Ishikawa (cell line): ENCODE data around the gene CDK12.

Source experiments
- CEBPB ChIP-seq: IDR thresholded peaks from 2 replicates; pipeline ENCODE4 v1.6.1; 2012
- CREB1 ChIP-seq: IDR thresholded peaks from 2 replicates; pipeline ENCODE4 v1.6.1; 2012; ENCODE audit warnings: low read depth
- EGR1 ChIP-seq: IDR thresholded peaks from 2 replicates; pipeline ENCODE4 v1.6.1; 2012
- EP300 ChIP-seq: IDR thresholded peaks from 2 replicates; pipeline ENCODE4 v1.6.1; 2012; ENCODE audit warnings: borderline replicate concordance
- FOXM1 ChIP-seq: IDR thresholded peaks from 2 replicates; pipeline ENCODE4 v1.6.1; 2012; ENCODE audit warnings: low read depth, borderline replicate concordance
- MAX ChIP-seq: IDR thresholded peaks from 2 replicates; pipeline ENCODE4 v1.6.1; 2012
- RAD21 ChIP-seq: IDR thresholded peaks from 2 replicates; pipeline ENCODE4 v1.6.1; 2012; ENCODE audit warnings: low read depth
- REST ChIP-seq: IDR thresholded peaks from 2 replicates; pipeline ENCODE4 v1.6.1; 2012; ENCODE audit warnings: low read depth, mild to moderate bottlenecking
- TAF1 ChIP-seq: IDR thresholded peaks from 2 replicates; pipeline ENCODE4 v1.6.1; 2012; ENCODE audit warnings: low read depth, mild to moderate bottlenecking
- TCF12 ChIP-seq: IDR thresholded peaks from 2 replicates; pipeline ENCODE4 v1.6.1; 2012; ENCODE audit warnings: low read depth
- TEAD4 ChIP-seq: IDR thresholded peaks from 2 replicates; pipeline ENCODE4 v1.6.1; 2012
- USF1 ChIP-seq: IDR thresholded peaks from 2 replicates; pipeline ENCODE4 v1.6.1; 2012
- YY1 ChIP-seq: IDR thresholded peaks from 2 replicates; pipeline ENCODE4 v1.6.1; 2012; ENCODE audit warnings: low read depth
- ZBTB7A ChIP-seq: IDR thresholded peaks from 2 replicates; pipeline ENCODE4 v1.6.1; 2012; ENCODE audit warnings: low read depth

- TF ChIP-seq YY1, result no peak
- TF ChIP-seq EGR1, result no peak
- TF ChIP-seq MAX, result no peak
- TF ChIP-seq ZBTB7A, result no peak
- no peak for TF ChIP-seq TAF1
- no peak for TF ChIP-seq CEBPB
- no peak for TF ChIP-seq EP300
- no peak for TF ChIP-seq REST
- no peak for TF ChIP-seq USF1
- no peak for TF ChIP-seq RAD21
- no peak for TF ChIP-seq TEAD4
- no peak for TF ChIP-seq FOXM1
- no peak for TF ChIP-seq TCF12
- no peak for TF ChIP-seq CREB1
These were observed 103.0 kb downstream of the CDK12 start for GRCh38 chr17:39564211-39564848.
